ENCODE measurements around the gene SAMD1. TPM values are rescaled to one million over a fixed set of nuclear protein-coding genes. Genes with fewer than 3 reads are reported as not detected.

The SAMD1 gene
- total and polyA plus RNA-seq, 9 of the 15 experiments (the other 6 are each of a cell fraction or from before 2014, with no cell fraction given) = 2.9 to 96.0 (median 43.5) TPM

GRCh38 chr19:14118165-14119051 lies 27.9 kb upstream of the SAMD1 start (continued):
- TF ChIP-seq RBBP5 (IDR thresholded peaks at IDR 0.05; ENCODE audit: borderline replicate concordance, insufficient read depth, low read length, poor library complexity, severe bottlenecking) = no peak
- no peak for TF ChIP-seq POLR2H (tag; IDR thresholded peaks at IDR 0.05; ENCODE audit: low read depth)
- no peak for TF ChIP-seq ZNF224 (CRISPR knock-in tag; IDR thresholded peaks at IDR 0.05)
- TF ChIP-seq PRMT5 (CRISPR knock-in tag; IDR thresholded peaks at IDR 0.05) = no peak
- no peak for TF ChIP-seq BRF2 (IDR thresholded peaks at IDR 0.05; ENCODE audit: borderline replicate concordance, insufficient read depth, insufficient read length)
- TF ChIP-seq ZBTB11 (CRISPR knock-in tag; IDR thresholded peaks at IDR 0.05) = no peak
- TF ChIP-seq ZNF134 (CRISPR knock-in tag; conservative IDR thresholded peaks at IDR 0.05) = 0 out of 2 replicates have a peak, but pooled peaks have one; percentile 8
- TF ChIP-seq ZNF609 (CRISPR knock-in tag; IDR thresholded peaks at IDR 0.05; ENCODE audit: borderline replicate concordance) = no peak
- peak; percentile 63; the same call in 1 of the 2 replicates for TF ChIP-seq CTBP1 (IDR thresholded peaks at IDR 0.05; ENCODE audit: borderline replicate concordance)
- TF ChIP-seq ZNF592 (IDR thresholded peaks at IDR 0.05) = peak; percentile 87
